Trophoblast cell (in vitro differentiated cells and primary cell): ENCODE data around the gene TMOD1. TPM values are rescaled to one million over a fixed set of nuclear protein-coding genes. Genes with fewer than 3 reads are reported as not detected.
A peak's percentile ranks its signal among the peaks of the same experiment; 100 is the strongest.
"Not testable (repeated sequence)": the region's sequence is repeated elsewhere in the genome, so short reads cannot be mapped to it uniquely, and the experiment has no call there.

ENCODE experiments used
- DNase-seq, 2 donors: peaks; one replicate each; pipeline ENCODE4 v3.0.0-alpha.2; 2016
- H2AFZ ChIP-seq: 2 replicates; pipeline ENCODE4 v1.6.1; 2013; ENCODE audit warnings: low read length, moderate library complexity, mild to moderate bottlenecking; ENCODE audit not compliant: insufficient read depth, poor library complexity
- H2AK5ac ChIP-seq: 2 replicates; pipeline ENCODE4 v1.6.1; 2013; ENCODE audit warnings: mild to moderate bottlenecking, low read length
- H2BK120ac ChIP-seq: 2 replicates; pipeline ENCODE4 v1.6.1; 2013; ENCODE audit warnings: low read length, mild to moderate bottlenecking, moderate library complexity; ENCODE audit not compliant: insufficient read depth, poor library complexity
- H2BK12ac ChIP-seq: 2 replicates; pipeline ENCODE4 v1.6.1; 2013; ENCODE audit warnings: mild to moderate bottlenecking, low read length, moderate library complexity
- H2BK5ac ChIP-seq: 2 replicates; pipeline ENCODE4 v1.6.1; 2013; ENCODE audit warnings: low read length, low read depth, moderate library complexity, mild to moderate bottlenecking; ENCODE audit not compliant: poor library complexity
- H3K14ac ChIP-seq: 2 replicates; pipeline ENCODE4 v1.6.1; 2013; ENCODE audit warnings: mild to moderate bottlenecking, low read length
- H3K18ac ChIP-seq: 2 replicates; pipeline ENCODE4 v1.6.1; 2013; ENCODE audit warnings: mild to moderate bottlenecking, low read length
- H3K23ac ChIP-seq: 2 replicates; pipeline ENCODE4 v1.6.1; 2013; ENCODE audit warnings: low read length
- H3K27ac ChIP-seq: 2 replicates; pipeline ENCODE4 v1.5.1; 2013; ENCODE audit warnings: low read depth, mild to moderate bottlenecking, inconsistent platforms, low read length, moderate library complexity
- H3K27me3 ChIP-seq: 2 replicates; pipeline ENCODE4 v1.6.1; 2013; ENCODE audit warnings: inconsistent platforms, mild to moderate bottlenecking, low read length, moderate library complexity; ENCODE audit not compliant: insufficient read depth
- H3K36me3 ChIP-seq, 2 experiments: 1 replicate in 1 of 2; 2 replicates in 1 of 2; pipeline ENCODE4 v1.6.1; 2013; ENCODE audit warnings: low read length in 2 of 2, mild to moderate bottlenecking in 2 of 2, moderate library complexity in 1 of 2; ENCODE audit not compliant: insufficient read depth in 2 of 2, control insufficient read depth in 1 of 2
- H3K4ac ChIP-seq: 2 replicates; pipeline ENCODE4 v1.6.1; 2013; ENCODE audit warnings: low read depth, mild to moderate bottlenecking, low read length, moderate library complexity
- H3K4me1 ChIP-seq, 2 experiments: 1 replicate in 1 of 2; 2 replicates in 1 of 2; pipeline ENCODE4 v1.6.1; 2013; ENCODE audit warnings: low read length in 2 of 2, mild to moderate bottlenecking in 2 of 2, moderate library complexity in 1 of 2; ENCODE audit not compliant: insufficient read depth in 2 of 2, control insufficient read depth in 1 of 2
- H3K4me2 ChIP-seq: 2 replicates; pipeline ENCODE4 v1.6.1; 2013; ENCODE audit warnings: inconsistent platforms, mild to moderate bottlenecking, low read length, moderate library complexity
- H3K4me3 ChIP-seq: 2 replicates; pipeline ENCODE4 v1.5.1; 2013; ENCODE audit warnings: mild to moderate bottlenecking, low read depth, low read length, inconsistent platforms
- H3K79me1 ChIP-seq: one replicate; pipeline ENCODE4 v1.6.1; 2013; ENCODE audit warnings: low read length
- H3K79me2 ChIP-seq: 2 replicates; pipeline ENCODE4 v1.6.1; 2013; ENCODE audit warnings: low read length, mild to moderate bottlenecking; ENCODE audit not compliant: control insufficient read depth, insufficient read depth, poor library complexity
- H3K9ac ChIP-seq: 2 replicates; pipeline ENCODE4 v1.6.1; 2013; ENCODE audit warnings: mild to moderate bottlenecking, low read length
- H3K9me3 ChIP-seq: 2 replicates; pipeline ENCODE4 v1.6.1; 2013; ENCODE audit warnings: low read depth, mild to moderate bottlenecking, control low read depth, inconsistent platforms, low read length; ENCODE audit not compliant: insufficient read depth
- H4K12ac ChIP-seq: 2 replicates; pipeline ENCODE4 v1.6.1; 2013; ENCODE audit warnings: low read depth, mild to moderate bottlenecking, low read length, moderate library complexity
- H4K8ac ChIP-seq: 2 replicates; pipeline ENCODE4 v1.6.1; 2013; ENCODE audit warnings: low read depth, mild to moderate bottlenecking, low read length, moderate library complexity
- H4K91ac ChIP-seq: one replicate; pipeline ENCODE4 v1.6.1; 2013; ENCODE audit warnings: low read depth, mild to moderate bottlenecking, low read length, moderate library complexity
- WGBS: extraction: QIAGEN DNeasy Blood & Tissue Kit; methylation state at CpG from one replicate; pipeline ENCODE4 v1.1.7; 2013; ENCODE audit warnings: missing lambda C conversion rate; ENCODE audit not compliant: insufficient read length, insufficient coverage; ENCODE audit errors: extremely low coverage; 5-methylcytosine and 5-hydroxymethylcytosine counted together
- polyA plus RNA-seq: library from polyadenylated mRNA; stranded (reverse); fragments of 200-250 nt; gene quantifications from 2 replicates; pipeline ENCODE4 v1.2.3, GENCODE V29; 2013

The TMOD1 gene
- polyA plus RNA-seq = 2.1 and 2.2 TPM in 2 replicates

DNA sequence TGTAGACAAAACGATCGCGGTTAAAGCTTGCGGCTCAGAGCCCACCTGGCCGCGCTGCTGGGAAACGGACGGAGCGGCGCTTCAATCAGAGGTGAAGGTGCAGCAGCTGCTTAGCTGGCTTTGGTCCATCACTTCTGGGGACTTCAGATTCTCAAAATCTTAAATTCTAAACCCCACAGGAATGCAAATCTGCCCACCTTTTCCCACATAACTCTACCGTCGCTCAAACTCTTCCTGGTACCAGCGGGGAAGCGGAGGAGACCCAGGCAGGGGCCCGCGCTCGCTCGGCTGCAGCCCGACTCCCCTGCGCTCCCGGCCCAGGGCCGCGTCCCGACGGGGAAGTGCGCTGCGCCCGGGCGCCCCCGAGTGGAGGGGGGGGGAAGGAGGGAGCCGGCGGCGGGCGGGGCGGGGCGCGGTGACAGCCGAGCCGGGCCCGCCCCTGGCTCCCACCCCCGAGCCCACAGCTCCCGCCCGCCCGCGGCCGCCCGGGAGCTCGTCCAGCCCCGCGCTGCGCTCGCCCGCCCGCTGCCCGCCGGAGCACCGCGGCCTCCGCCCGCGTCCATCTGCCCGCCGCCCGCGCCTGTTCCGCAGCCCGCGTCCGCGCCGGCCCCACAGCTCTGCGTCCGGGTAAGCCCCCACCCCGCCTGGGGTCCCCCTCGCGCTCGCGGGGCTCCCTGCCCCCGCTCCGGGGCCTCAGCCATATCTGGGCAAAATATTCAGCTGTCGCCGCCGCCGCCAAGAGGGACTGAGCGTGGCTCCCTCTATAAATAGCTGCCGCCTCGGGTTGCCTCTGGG, at the start of gene TMOD1:
Gene TMOD1 (plus strand): TSS at position 490 of the 795 bp plus-strand sequence. CDS start 22,523 bp downstream, outside the sequence.
- DNase-seq = peak in 1 of 2 donors; percentile 43
- peak within 1 kb of the TSS; percentile 70 for H3K4me3 ChIP-seq
- no peak within 1 kb of the TSS for H2AK5ac ChIP-seq
- peaks cover 7% of the 10 kb centered on the region for H3K9me3 ChIP-seq
- no peak within 1 kb of the TSS for H2AFZ ChIP-seq
- H2BK120ac ChIP-seq = no peak within 1 kb of the TSS
- H2BK5ac ChIP-seq = no peak within 1 kb of the TSS
- no CpG with 5 or more reads among the region's 87 CpGs for WGBS
- H4K91ac ChIP-seq = no peak within 1 kb of the TSS
- H3K14ac ChIP-seq = no peak within 1 kb of the TSS
- no peak within 1 kb of the TSS for H3K18ac ChIP-seq
- H3K79me1 ChIP-seq = no peaks in the 10 kb centered on the region
- peak within 1 kb of the TSS; percentile 98 for H3K4me2 ChIP-seq
- no peaks in the 10 kb centered on the region for H3K79me2 ChIP-seq
- no peak within 1 kb of the TSS for H2BK12ac ChIP-seq
- no peak within 1 kb of the TSS for H3K27ac ChIP-seq
- no peak within 1 kb of the TSS for H3K9ac ChIP-seq
- peaks cover 0 to 9% of the 10 kb centered on the region in 2 experiments for H3K4me1 ChIP-seq
- H3K23ac ChIP-seq = no peak within 1 kb of the TSS
- H3K4ac ChIP-seq = no peak within 1 kb of the TSS
- H4K8ac ChIP-seq = no peak within 1 kb of the TSS
- H3K36me3 ChIP-seq = no peaks in the 10 kb centered on the region
- peaks cover 31% of the 10 kb centered on the region for H3K27me3 ChIP-seq
- H4K12ac ChIP-seq = no peak within 1 kb of the TSS

DNA sequence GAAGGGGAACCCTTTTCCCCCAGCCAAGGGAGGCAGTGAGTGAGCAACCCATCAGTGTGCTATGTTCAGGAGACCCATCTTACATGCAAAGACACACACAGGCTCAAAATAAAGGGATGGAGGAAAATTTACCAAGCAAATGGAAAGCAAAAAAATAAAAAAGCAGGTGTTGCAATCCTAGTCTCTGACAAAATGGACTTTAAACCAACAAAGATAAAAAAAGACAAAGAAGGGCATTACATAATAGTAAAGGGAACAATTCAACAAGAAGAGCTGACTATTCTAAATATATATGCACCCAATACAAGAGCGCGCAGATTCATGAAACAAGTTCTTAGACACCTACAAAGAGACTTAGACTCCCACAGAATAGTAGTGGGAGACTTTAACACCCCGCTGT, 47.9 kb upstream of the TMOD1 start:
- H3K4me3 ChIP-seq, H2AFZ ChIP-seq, H2BK120ac ChIP-seq, DNase-seq, H3K4ac ChIP-seq, H4K8ac ChIP-seq, H3K27me3 ChIP-seq, H3K79me2 ChIP-seq, H3K18ac ChIP-seq, H3K36me3 ChIP-seq, H2AK5ac ChIP-seq, H3K9ac ChIP-seq, H3K14ac ChIP-seq, H3K4me2 ChIP-seq, H3K79me1 ChIP-seq, H4K91ac ChIP-seq, H3K23ac ChIP-seq, H3K4me1 ChIP-seq, H3K9me3 ChIP-seq, H2BK12ac ChIP-seq, H4K12ac ChIP-seq, H2BK5ac ChIP-seq, H3K27ac ChIP-seq: not testable (repeated sequence)
- no CpG with 5 or more reads among the region's 3 CpGs for WGBS

GRCh38 chr9:97456841-97457240, 44.6 kb upstream of the TMOD1 start:
- H3K14ac ChIP-seq, H3K79me2 ChIP-seq, DNase-seq, H3K9me3 ChIP-seq, H3K27ac ChIP-seq, H2AK5ac ChIP-seq, H3K79me1 ChIP-seq, H4K91ac ChIP-seq, H2AFZ ChIP-seq, H3K23ac ChIP-seq, H4K12ac ChIP-seq, H4K8ac ChIP-seq, H2BK120ac ChIP-seq, H3K36me3 ChIP-seq, H2BK5ac ChIP-seq, H3K4me3 ChIP-seq, H3K4me1 ChIP-seq, H3K27me3 ChIP-seq, H3K9ac ChIP-seq, H3K4ac ChIP-seq, H3K4me2 ChIP-seq, H2BK12ac ChIP-seq, H3K18ac ChIP-seq: not testable (repeated sequence)

- DNase-seq = no peak
- no peak overlapping the region for H3K18ac ChIP-seq
- no peak overlapping the region for H2BK120ac ChIP-seq
- H3K4me3 ChIP-seq = no peak overlapping the region
- H3K79me1 ChIP-seq = no peaks in the 10 kb centered on the region
- no peak overlapping the region for H2BK5ac ChIP-seq
- no peaks in the 10 kb centered on the region for H3K27me3 ChIP-seq
- H2BK12ac ChIP-seq = no peak overlapping the region
- no peaks in the 10 kb centered on the region for H3K36me3 ChIP-seq
- H3K23ac ChIP-seq = no peak overlapping the region
- H3K27ac ChIP-seq = no peak overlapping the region
- no peak overlapping the region for H2AFZ ChIP-seq
- no peak overlapping the region for H2AK5ac ChIP-seq
- H3K4ac ChIP-seq = no peak overlapping the region
- no peak overlapping the region for H4K8ac ChIP-seq
- H3K9ac ChIP-seq = no peak overlapping the region
- H3K4me1 ChIP-seq = no peaks in the 10 kb centered on the region
- no peaks in the 10 kb centered on the region for H3K9me3 ChIP-seq
- no peak overlapping the region for H3K4me2 ChIP-seq
- no peak overlapping the region for H4K12ac ChIP-seq
- no peak overlapping the region for H4K91ac ChIP-seq
- H3K79me2 ChIP-seq = no peaks in the 10 kb centered on the region
- no peak overlapping the region for H3K14ac ChIP-seq
Measured at GRCh38 chr9:97459326-97459725, 42.1 kb upstream of the TMOD1 start.
